BJ (cell line): ENCODE measurements around the gene SPDEF. TPM values are rescaled to one million over a fixed set of nuclear protein-coding genes. Genes with fewer than 3 reads are reported as not detected.

ENCODE experiments used
- CTCF ChIA-PET: fragments of 350-600 bp; formaldehyde crosslinking; extraction: SDS; loops from one replicate; lab custom pipeline; 2021; ENCODE audit warnings: antibody characterized with exemption, inconsistent platforms; lab: Yijun Ruan, JAX
- POLR2A ChIA-PET: fragments of 300-600 bp; sonication (Branson Sonifier 250); formaldehyde crosslinking; extraction: SDS; loops from one replicate; lab custom pipeline; 2021; ENCODE audit warnings: antibody characterized with exemption; lab: Charles Lee
- DNase-seq: peaks from one replicate; pipeline ENCODE4 v3.0.0-alpha.2; 2011; ENCODE audit warnings: low read depth
- H3K27me3 ChIP-seq: 2 replicates; pipeline ENCODE4 v1.6.0; 2011; ENCODE audit warnings: low read length; ENCODE audit not compliant: control insufficient read depth, insufficient read depth
- H3K36me3 ChIP-seq: 2 replicates; pipeline ENCODE4 v1.5.1; 2011; ENCODE audit warnings: low read length; ENCODE audit not compliant: control insufficient read depth, insufficient read depth
- H3K4me3 ChIP-seq: 2 replicates; pipeline ENCODE4 v1.5.1; 2011; ENCODE audit warnings: low read depth, mild to moderate bottlenecking, control low read depth, low read length
- CTCF ChIP-seq: IDR thresholded peaks from 2 replicates; pipeline ENCODE4 v1.5.1; 2011; ENCODE audit warnings: low read depth, mild to moderate bottlenecking, control low read depth, inconsistent platforms, low read length, moderate library complexity; ENCODE audit not compliant: insufficient read depth
- polyA plus RNA-seq: library from polyadenylated mRNA; depleted of rRNA; stranded (reverse); fragments of >200 nt; gene quantifications from 2 replicates; pipeline ENCODE4 v1.2.3, GENCODE V29; 2011

The SPDEF gene
- polyA plus RNA-seq, 1 experiment, result not detected

DNA sequence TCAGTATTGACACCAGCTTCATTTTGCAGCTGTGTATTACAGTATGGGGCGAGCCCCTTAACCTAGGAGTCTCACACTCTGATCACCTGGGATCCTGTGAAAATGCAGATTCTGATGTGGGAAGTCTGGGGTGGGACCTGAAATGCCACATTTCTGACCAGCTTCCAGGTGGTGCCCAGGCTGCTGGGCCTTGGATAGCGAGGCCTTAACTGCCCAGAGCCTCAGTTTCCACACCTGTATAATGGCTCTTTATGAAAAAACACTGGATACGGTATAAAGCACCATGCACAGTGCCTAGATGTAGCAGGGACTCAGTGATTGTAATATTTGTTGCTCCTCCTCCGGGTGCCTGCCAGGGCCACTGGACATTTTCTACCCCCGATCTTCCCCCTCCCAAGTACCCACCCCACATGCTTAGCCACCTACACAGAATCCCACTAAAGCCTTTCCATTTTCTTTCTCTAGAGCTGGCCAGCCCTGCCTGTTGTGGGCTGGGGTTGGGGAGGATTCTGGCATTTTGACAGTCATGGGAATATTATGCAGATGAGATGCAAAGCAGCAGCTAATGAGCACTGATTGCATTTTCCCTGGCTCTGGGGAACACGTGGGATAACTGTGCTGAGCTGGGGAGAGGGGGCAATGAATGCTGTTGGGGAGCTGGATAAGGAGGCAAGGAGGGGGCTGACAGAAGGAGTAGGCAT lies 44.8 kb downstream of the SPDEF start:
- Histone ChIP-seq H3K4me3 (no peak overlapping the region), H3K36me3 (no peaks in the 10 kb centered on the region), H3K27me3 (peaks cover 16% of the 10 kb centered on the region)
- CTCF ChIA-PET, result interaction anchor here (1.7 kb wide), 1 partner anchor 15 kb away, joined by 5 read pairs; no protein-coding TSS in a partner anchor
- POLR2A ChIA-PET, result interaction anchor here (0.6 kb wide), 1 partner anchor 337 kb away, joined by 3 read pairs; no protein-coding TSS in a partner anchor
- no peak for DNase-seq
- no peak for TF ChIP-seq CTCF

DNA sequence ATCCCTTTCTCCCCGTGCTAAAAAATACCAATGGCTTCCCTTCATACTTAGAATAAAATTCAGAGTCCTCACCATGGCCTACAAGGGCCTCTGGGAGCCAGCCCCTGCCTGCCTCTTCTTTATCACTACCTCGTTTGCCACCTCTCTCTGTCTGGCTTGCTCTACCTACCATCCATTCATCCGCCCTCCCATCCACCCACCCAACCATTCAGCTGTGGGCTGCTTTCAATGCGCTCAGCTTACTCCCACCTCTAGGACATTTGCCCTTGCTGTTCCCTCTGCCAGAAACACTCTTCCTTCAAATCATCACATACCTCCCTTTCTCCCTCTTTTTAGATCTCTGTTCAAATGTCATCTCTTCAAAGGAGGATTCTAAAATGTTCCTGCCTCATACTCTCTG lies 45.8 kb downstream of the SPDEF start:
- H3K36me3 ChIP-seq, result no peaks in the 10 kb centered on the region
- no peak for DNase-seq
- peaks cover 12% of the 10 kb centered on the region for H3K27me3 ChIP-seq
- no peak for TF ChIP-seq CTCF
- POLR2A ChIA-PET, result no interaction called here
- CTCF ChIA-PET, result interaction anchor here (1.7 kb wide), 1 partner anchor 16 kb away, joined by 5 read pairs; no protein-coding TSS in a partner anchor
- no peak overlapping the region for H3K4me3 ChIP-seq

- peaks cover 8% of the 10 kb centered on the region for H3K27me3 ChIP-seq
- ChIA-PET POLR2A (no interaction called here), CTCF (interaction anchor here (1.7 kb wide), 1 partner anchor 16 kb away, joined by 5 read pairs; no protein-coding TSS in a partner anchor)
- no peak for DNase-seq
- no peak for TF ChIP-seq CTCF
- H3K4me3 ChIP-seq, result no peak overlapping the region
- no peaks in the 10 kb centered on the region for H3K36me3 ChIP-seq
Measured at GRCh38 chr6:34509782-34510181, 46.3 kb downstream of the SPDEF start.

- DNase-seq, result no peak
- CTCF ChIA-PET, result no interaction called here
Measured at GRCh38 chr6:34508425-34508824, 47.7 kb downstream of the SPDEF start.

More at GRCh38 chr6:34508425-34508824, 47.7 kb downstream of the SPDEF start:
- POLR2A ChIA-PET, result no interaction called here
- no peak for TF ChIP-seq CTCF
- H3K36me3 ChIP-seq, result no peaks in the 10 kb centered on the region
- H3K4me3 ChIP-seq, result no peak overlapping the region
- peaks cover 4% of the 10 kb centered on the region; the same call in 1 of the 2 replicates for H3K27me3 ChIP-seq
